ENCODE data around the gene TLK2.

- no peak for TF ChIP-seq CTCF (IDR thresholded peaks at IDR 0.05)
- TF ChIP-seq SIN3A (IDR thresholded peaks at IDR 0.05; ENCODE audit: borderline replicate concordance, insufficient read depth, low read depth, low read length): no peak
- TF ChIP-seq POLR2AphosphoS5 (IDR thresholded peaks at IDR 0.05; ENCODE audit: low read depth, low read length): no peak
Observed at GRCh38 chr17:62614142-62614541, 135.5 kb downstream of the TLK2 start.

Measured in Panc1 (cell line).